Dermis blood vessel endothelial cell (primary cell): ENCODE measurements around the gene MNAT1. TPM values are rescaled to one million over a fixed set of nuclear protein-coding genes. Genes with fewer than 3 reads are reported as not detected.
"Not testable (repeated sequence)": the region's sequence is repeated elsewhere in the genome, so short reads cannot be mapped to it uniquely, and the experiment has no call there.

Source experiments
- DNase-seq: peaks from one replicate; pipeline ENCODE4 v3.0.0; 2010
- total RNA-seq: library from RNA; depleted of rRNA; stranded (reverse); fragments of >200 nt; gene quantifications from 2 replicates; pipeline ENCODE4 v1.2.3, GENCODE V29; 2014

The MNAT1 gene
- total RNA-seq, 1 donor from 2014 or later, result 59.6 TPM

GRCh38 chr14:60884134-60884533, 149.6 kb downstream of the MNAT1 start:
- DNase-seq, result no peak

- DNase-seq, result not testable (repeated sequence)
Observed at GRCh38 chr14:60890636-60891035, 156.1 kb downstream of the MNAT1 start.

GRCh38 chr14:60893911-60894310, 159.3 kb downstream of the MNAT1 start:
- DNase-seq, result no peak

- no peak for DNase-seq
Observed at GRCh38 chr14:60904381-60904780, 169.8 kb downstream of the MNAT1 start.

- no peak for DNase-seq
Observed at GRCh38 chr14:60905923-60906322, 171.4 kb downstream of the MNAT1 start.

- DNase-seq, result no peak
Observed at GRCh38 chr14:60915781-60916180, 181.2 kb downstream of the MNAT1 start.

GRCh38 chr14:60922050-60922449, 187.5 kb downstream of the MNAT1 start:
- peak; percentile 60 for DNase-seq

GRCh38 chr14:60925286-60925685, 190.7 kb downstream of the MNAT1 start:
- peak; percentile 83 for DNase-seq

- no peak for DNase-seq
Observed at GRCh38 chr14:60926002-60926401, 191.4 kb downstream of the MNAT1 start.

GRCh38 chr14:60931218-60931617, 196.7 kb downstream of the MNAT1 start:
- no peak for DNase-seq

- no peak for DNase-seq
Observed at GRCh38 chr14:60933920-60934655, 199.5 kb downstream of the MNAT1 start.

GRCh38 chr14:60935319-60935718, 200.8 kb downstream of the MNAT1 start:
- DNase-seq, result no peak

GRCh38 chr14:60943637-60944032, 209.1 kb downstream of the MNAT1 start:
- DNase-seq, result no peak

- DNase-seq, result peak; percentile 20
Observed at GRCh38 chr14:60944204-60944603, 209.6 kb downstream of the MNAT1 start.

- no peak for DNase-seq
Observed at GRCh38 chr14:60945984-60946383, 211.4 kb downstream of the MNAT1 start.

GRCh38 chr14:60946773-60947172, 212.2 kb downstream of the MNAT1 start:
- no peak for DNase-seq

- DNase-seq, result no peak
Observed at GRCh38 chr14:60951776-60952435, 217.3 kb downstream of the MNAT1 start.

- DNase-seq, result no peak
Observed at GRCh38 chr14:60956202-60956601, 221.6 kb downstream of the MNAT1 start.

GRCh38 chr14:60956632-60957031, 222.1 kb downstream of the MNAT1 start:
- no peak for DNase-seq

GRCh38 chr14:60958146-60958545, 223.6 kb downstream of the MNAT1 start:
- no peak for DNase-seq

GRCh38 chr14:60963761-60964160, 229.2 kb downstream of the MNAT1 start:
- peak; percentile 78 for DNase-seq

- no peak for DNase-seq
Observed at GRCh38 chr14:60964904-60965303, 230.3 kb downstream of the MNAT1 start.

- peak; percentile 48 for DNase-seq
Observed at GRCh38 chr14:60965402-60965801, 230.8 kb downstream of the MNAT1 start.

- no peak for DNase-seq
Observed at GRCh38 chr14:60968099-60968498, 233.5 kb downstream of the MNAT1 start.
